ENCODE measurements around the gene NINJ2.
"Not testable (repeated sequence)": the region's sequence is repeated elsewhere in the genome, so short reads cannot be mapped to it uniquely, and the experiment has no call there.

Gene NINJ2

DNA sequence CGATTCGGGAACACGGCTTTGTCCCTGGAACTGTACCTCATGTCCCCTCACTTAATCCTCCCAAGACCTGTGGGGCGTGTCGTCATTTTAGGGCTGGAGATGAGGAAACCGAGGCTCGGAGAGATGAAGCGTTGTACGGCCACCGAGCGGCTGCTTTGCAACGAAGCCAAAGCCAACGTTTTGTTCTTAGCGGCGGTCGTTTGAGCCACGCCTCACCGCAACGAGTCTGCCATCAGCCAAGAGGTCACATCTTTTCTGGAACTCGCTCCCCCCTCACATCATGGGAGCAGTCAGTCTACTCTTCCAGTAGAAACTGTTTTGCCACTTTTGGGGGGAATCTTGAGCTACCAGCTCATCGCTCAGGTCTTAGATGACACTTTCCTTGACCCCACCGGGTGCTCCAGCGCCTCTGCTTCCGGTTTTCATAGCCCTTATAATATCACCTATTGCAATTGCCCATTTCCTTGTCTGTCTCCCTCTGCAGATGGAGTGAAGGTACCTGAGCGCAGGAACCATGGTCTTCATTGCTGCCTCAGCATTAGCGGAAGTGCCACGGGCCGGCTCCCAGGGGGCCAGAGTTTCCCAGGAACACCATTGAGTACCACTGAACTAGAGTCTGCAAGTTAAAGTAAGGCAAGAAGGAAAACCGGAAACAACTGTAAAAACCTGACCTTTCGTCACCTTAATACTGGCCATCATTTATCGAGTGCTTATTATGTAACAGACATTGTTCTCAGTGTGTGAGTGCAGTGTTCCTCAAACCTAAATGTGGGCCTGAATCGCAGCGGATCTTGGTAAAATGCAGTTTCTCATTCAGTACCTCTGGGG lies 19.6 kb downstream of the NINJ2 start:
- in situ Hi-C loops (cut with HindIII; ENCODE audit: low sequenced_read_pairs) = loop anchor here (10.0 kb wide), 1 partner anchor 49 kb away; no protein-coding TSS in a partner anchor

DNA sequence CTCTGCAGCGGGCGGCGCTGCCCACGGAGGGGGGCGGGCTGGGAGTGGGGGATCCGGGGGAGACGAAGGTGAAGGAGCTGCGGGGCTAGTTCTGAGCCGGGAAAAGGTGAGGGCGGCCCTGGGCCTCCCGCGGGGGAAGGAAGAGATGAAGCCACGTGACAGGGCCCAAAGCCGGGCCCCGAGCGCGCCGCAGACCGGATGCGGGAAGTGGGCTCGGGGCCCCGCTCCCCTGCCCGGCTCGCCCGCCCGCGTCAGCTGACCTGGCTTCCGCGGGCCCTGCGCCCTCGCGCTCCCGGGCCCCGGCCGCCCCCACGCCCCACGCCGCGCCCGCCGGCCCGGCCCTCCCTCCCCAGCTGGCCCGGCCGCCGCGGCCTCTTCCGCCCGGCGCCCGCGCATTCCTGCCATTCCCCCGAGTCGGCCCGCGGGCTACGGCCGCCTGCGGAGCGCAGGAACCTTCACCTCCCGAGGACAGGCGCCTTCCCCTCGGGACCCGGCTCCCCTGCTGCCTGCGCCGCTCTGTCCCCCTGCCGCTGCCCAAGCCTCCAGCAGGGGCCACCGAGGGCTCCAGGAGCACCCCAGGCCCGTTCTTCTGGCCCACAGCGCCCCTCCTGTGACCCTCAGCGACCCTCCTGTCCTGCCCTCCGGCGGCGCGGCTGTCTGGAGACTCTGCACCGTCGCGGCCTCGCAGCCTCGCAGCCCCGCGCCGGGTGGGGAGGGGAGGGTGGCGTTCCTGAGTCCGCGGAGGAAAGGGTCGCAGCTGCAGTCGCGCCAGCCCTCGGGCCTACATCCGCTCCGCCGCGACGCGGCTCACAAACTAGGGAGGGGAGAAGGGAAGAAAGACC lies 20.4 kb downstream of the NINJ2 start:
- in situ Hi-C loops (cut with HindIII; ENCODE audit: low sequenced_read_pairs) = loop anchor here (10.0 kb wide), 1 partner anchor 48 kb away; no protein-coding TSS in a partner anchor

DNA sequence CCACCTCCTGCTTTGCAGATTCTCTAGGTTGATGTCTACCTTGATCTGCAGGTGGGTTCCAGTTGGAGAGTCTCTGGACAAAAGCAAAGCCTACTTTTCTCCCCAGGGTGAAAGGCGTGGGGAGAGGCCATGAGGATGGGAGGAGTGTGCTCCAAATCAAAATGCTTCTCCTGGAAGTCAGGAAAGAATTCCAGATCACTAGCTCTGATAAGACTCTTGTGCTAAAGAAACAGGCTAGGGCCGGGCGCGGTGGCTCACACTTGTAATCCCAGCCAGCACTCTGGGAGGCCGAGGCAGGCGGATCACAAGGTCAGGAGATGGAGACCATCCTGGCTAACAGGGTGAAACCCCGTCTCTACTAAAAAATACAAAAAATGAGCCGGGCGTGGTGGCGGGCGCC lies 21.9 kb downstream of the NINJ2 start:
- in situ Hi-C loops (cut with HindIII; ENCODE audit: low sequenced_read_pairs) = loop anchor here (10.0 kb wide), 1 partner anchor 47 kb away; no protein-coding TSS in a partner anchor

DNA sequence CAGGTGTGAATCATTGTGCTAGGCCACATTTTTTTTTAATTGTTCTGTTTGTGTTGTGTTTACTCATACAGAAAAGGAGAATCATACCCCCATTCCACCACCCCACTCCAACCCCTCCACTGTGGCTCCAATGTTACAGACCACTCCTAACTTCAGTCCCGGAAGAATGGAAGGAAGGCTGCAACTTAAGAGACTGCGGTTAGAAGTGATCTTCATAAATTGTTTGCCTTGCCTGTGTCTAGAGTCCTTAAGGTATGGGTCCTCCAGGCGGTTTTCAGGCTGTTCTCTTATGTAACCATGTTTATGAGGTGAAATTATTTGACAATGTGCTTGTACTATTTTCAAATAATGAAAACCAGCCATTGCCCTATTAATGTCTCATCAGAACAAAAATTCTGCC lies 22.5 kb downstream of the NINJ2 start:
- in situ Hi-C loops (cut with HindIII; ENCODE audit: low sequenced_read_pairs) = loop anchor here (10.0 kb wide), 1 partner anchor 46 kb away; no protein-coding TSS in a partner anchor

DNA sequence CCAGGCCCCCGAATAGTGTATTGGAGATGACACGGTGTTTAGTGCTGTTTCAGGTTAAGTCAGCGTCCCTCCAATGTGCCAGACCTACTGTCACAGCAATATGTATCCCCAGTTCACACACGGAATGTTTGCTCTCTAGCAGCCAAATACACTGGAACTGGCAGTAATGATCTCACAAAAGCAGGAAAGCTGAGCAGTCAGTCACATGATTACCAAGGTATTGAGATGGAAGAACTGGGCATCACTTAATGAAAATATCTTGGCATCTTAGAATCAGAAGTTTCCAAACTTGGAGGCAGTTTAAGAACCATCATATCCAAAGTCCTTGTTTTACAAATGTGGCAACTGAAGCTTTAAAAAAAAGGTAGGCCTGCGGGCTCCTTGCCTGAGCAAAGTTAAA lies 23.3 kb downstream of the NINJ2 start:
- in situ Hi-C loops (cut with HindIII; ENCODE audit: low sequenced_read_pairs) = loop anchor here (10.0 kb wide), 1 partner anchor 45 kb away; no protein-coding TSS in a partner anchor

DNA sequence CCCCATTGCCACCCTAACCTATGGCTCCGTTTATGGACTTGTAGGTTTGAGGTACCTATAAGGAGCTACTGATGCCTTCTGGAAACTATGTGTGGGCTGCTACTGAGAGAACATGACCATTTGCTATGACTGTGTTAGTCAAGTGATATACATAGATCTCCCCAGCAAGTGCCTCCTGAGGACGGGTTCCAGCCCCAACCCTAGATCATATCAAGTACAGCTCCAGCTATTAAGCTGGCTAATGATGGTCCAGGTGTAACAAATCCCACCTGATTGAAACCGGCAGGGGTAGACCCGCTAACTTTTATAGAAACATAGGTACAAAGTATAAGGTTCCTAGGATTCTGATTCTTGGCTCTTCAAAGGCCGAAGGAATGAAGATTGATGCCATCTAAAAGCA lies 23.7 kb downstream of the NINJ2 start:
- in situ Hi-C loops (cut with HindIII; ENCODE audit: low sequenced_read_pairs) = no loop called here

DNA sequence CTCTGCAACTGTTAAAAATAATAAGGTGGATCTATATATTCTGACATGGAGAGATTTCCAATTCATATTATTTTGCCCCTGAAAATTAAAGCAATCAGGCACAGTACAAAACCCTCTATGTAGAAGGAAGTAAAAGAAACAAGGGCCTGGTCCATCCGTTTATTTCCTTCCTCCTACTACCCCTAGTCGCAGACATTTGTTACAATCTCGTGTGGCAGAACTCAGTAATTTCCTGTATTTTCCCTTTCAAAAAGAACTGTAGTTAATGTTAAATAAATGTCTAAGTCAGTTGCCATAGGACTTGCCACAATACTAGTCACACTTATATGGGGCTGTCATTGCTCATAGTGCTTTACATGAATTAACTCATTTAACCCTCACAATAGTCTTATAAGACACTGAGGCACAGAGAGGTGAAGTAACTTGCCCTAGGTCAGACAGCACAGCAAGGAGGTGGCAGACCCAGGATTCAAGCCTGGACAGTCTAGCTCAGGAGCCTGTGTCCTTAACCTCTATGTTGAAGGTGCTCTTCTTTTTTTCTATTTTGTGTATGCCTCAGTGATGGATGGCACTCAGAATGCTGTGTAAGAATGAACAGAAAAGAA lies 24.2 kb downstream of the NINJ2 start:
- in situ Hi-C loops (cut with HindIII; ENCODE audit: low sequenced_read_pairs) = no loop called here

DNA sequence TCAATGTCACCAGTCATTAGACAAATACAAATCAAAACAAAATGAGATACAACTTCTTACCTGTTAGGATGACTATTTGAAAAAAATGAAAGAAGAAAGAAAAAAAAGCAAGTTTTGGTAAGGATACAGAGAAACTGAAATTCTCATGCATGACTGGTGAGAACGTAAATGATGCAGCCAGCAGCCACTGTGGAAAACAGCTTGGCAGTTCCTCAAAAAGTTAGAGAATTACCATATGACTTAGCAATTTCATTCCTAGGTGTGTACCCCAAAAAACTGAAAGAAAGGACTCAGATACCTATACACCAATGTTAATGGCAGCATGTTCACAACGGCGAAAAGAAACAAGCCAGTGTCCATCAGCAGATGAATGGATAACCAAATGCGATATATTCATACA lies 26.6 kb downstream of the NINJ2 start:
- in situ Hi-C loops (cut with HindIII; ENCODE audit: low sequenced_read_pairs) = no loop called here

DNA sequence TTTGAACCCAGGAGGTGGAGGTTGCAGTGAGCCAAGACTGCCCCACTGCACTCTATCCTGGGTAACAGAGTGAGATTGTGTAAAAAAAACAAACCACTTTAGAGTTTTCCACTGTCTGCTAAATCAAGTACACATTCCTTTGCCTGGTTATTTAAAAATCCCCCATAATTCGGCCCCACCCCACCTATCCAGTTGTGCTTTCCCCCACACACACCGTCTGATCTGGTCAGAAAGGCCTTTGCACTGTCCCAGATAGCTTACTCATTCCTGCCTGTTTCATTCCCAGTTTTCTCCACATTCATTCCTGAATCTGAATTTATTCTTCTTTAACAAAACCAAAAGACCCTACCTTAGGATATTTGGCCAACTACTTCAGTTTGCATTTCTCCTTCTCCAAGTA lies 29.5 kb downstream of the NINJ2 start:
- in situ Hi-C loops (cut with HindIII; ENCODE audit: low sequenced_read_pairs) = no loop called here

DNA sequence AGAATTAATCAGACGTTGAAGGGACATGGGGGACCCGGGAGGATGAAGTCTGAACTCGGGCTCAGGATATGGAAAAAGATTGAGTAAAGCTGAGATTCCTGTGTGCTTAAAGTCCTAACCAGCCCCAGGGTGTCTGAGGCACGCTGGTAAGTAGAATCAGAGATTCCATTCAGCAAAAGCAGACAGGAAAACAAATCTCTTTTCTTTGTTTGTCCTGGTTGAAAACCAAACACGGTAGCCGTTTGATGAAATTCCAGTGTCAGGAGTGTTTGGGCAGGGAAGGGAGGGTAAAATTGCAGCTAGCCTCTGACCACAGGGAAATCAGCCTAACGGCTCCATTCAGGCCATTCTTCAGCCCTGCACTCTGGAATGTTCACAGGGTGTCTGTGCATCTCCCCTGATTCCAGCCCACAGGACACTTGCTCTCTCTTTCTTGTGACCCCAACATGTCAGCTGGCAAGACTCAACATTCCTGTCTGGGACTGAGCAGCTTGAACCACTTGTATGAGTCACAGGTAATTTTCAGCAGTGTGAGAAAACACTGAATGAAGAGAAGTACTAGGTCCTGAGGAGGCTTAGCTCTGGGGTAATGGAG lies 31.0 kb downstream of the NINJ2 start:
- in situ Hi-C loops (cut with HindIII; ENCODE audit: low sequenced_read_pairs) = no loop called here

DNA sequence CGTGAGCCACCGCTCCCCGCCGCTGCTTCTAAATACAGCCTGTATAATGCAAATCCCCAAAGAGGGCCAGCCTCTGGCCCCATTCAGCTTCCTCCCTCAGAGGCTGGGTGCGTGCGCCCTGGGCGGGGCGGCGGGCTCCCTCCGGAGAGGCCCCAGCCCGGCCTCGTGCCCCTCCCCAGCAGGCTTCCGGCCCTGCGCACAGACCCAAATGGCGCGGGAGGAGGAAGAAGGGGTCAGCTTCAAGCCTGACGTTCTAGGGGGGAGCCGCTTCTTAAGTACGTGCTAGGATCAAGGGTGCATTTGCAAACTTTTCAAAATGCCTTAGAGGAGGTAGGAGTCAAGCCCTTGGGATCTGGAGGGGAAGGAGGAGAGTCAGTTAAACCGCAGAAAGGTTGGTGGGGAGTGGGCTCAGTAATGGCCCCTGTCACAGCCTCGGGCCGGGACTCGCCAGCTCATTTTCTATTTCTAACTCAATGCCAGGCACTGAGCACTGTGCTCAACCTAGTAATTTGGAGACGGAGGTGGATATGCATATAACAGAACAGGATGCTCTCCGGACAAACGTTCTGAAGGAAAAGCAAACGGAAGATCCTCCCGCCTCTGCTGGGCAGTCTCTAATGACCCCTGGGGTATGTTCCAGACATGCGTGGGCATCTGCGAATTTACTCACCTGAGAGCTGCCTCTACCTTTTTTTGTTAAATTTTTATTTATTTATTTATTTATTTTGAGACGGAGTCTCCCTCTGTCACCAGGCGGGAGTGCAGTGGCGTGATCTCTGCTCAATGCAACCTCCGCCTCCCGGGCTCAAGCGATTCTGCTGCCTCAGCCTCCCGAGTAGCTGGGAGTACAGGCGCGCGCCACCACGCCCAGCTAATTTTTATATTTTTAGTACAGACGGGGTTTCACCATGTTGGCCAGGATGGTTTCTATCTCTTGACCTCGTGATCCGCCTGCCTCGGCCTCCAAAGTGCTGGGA lies 32.3 kb downstream of the NINJ2 start:
- in situ Hi-C loops (cut with HindIII; ENCODE audit: low sequenced_read_pairs) = no loop called here

DNA sequence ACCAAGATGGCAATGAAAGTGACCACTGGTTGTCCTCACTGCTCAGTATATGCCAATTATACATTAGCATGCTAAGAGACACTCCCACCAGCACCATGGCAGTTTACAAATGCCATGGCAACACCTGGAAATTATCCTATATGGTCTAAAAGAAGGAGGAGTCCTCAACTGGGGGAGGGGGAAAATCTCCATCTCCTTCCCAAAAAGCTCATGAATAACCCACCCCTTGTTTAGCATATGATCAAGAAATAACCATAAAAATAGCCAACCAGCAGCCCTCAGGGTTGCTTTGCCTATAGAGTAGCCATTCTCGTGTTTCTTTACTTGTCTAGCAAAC lies 34.5 kb downstream of the NINJ2 start:
- in situ Hi-C loops (cut with HindIII; ENCODE audit: low sequenced_read_pairs) = not testable (repeated sequence)

DNA sequence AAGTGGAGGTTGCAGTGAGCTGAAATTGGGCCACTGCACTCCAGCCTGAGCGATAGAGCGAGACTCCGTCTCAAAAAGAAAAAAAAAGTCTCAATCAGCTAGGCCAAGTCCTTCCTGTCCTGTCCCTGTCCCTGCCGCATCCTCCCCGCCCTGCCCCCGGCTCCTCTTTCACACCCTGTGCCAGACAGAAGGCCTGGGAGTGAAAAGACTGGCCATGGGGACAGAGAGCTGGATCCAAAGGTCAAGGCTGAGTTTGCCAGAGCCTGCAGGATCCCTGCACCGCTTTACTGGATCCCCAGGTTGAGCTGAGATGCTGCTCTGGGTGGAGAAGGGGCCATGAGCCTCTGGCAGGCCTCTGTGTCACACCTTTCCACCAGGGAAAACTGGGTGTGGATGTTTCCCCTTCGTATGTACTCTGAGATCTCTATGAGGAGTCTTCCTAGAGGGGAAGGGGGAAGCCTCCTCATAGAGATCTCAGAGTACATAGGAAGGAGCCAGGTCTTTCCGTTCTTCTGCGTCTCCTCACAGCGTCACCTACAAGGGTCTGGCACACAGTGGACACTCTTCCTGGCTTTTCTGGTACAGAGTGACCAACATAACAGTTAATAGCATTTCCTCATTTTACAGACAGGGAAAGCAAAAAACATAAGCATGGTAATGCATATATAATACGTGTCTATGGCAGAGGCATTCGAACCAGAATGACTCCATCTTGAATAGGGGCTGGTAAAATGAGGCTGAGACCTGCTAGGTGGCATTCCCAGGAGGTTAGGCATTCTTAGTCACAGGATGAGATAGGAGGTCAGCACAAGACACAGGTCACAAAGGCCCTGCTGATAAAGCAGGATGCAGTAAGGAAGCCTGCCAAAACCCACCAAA lies 35.1 kb downstream of the NINJ2 start:
- in situ Hi-C loops (cut with HindIII; ENCODE audit: low sequenced_read_pairs) = no loop called here

DNA sequence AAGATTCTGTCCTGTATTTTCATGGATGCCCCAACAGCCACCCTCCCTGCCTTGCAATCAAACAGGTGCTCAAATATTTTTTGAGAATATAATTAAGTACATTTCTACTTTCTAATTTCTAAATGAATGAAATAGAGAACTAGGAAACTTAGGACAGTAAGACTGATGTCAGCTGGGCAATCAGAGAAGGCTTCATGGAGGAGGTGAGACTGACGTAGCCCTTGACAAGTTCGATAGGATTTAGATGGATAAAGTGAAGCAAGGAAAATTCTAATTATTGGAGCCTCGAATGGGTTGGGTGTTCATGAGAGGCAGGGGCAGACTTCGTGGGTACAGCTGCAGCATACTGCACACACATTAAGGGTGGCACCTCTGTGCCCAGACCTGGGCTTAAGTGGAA lies 36.0 kb downstream of the NINJ2 start:
- in situ Hi-C loops (cut with HindIII; ENCODE audit: low sequenced_read_pairs) = no loop called here

DNA sequence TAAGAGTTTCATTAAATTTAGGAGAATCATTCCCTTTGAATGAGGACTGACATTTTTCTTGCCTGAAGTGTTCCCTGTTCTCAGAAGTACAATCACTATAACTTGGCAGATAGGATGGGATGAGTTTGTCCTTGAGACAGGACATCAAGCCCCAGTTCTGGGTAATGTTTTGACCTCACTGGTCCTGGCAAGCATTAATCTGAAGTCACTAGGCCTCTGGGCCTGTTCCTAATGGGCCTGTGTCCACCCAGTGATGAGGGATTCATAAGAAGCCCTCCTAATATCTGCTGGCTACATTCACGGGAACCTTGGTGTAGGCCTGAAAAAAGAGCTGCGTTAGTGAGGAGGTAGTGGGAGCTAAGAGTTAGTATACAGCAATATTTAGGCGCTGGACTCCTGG lies 37.2 kb downstream of the NINJ2 start:
- in situ Hi-C loops (cut with HindIII; ENCODE audit: low sequenced_read_pairs) = no loop called here

DNA sequence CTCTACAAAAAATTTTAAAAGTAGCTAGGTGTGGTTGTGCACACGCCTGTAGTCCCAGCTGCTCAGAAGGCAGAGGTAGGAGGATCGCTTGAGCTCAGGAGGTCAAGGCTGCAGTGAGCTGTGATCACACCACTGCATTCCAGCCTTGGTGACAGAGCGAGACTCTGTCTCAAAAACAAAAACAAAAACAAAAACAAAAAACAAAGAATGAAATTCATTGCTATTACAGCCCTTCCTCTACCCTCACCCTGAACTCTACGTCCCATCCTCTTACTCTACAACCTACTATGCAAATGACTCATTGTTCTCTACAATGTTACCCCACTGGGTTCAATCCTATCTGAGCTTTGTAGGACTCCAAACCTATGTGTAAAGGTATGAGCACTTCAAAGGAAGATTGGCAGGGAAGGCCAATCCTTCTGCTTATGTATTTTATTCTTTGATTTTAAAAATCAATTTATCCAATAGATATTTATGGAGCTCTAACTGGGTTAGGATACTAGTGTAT lies 39.3 kb downstream of the NINJ2 start:
- in situ Hi-C loops (cut with HindIII; ENCODE audit: low sequenced_read_pairs) = no loop called here

DNA sequence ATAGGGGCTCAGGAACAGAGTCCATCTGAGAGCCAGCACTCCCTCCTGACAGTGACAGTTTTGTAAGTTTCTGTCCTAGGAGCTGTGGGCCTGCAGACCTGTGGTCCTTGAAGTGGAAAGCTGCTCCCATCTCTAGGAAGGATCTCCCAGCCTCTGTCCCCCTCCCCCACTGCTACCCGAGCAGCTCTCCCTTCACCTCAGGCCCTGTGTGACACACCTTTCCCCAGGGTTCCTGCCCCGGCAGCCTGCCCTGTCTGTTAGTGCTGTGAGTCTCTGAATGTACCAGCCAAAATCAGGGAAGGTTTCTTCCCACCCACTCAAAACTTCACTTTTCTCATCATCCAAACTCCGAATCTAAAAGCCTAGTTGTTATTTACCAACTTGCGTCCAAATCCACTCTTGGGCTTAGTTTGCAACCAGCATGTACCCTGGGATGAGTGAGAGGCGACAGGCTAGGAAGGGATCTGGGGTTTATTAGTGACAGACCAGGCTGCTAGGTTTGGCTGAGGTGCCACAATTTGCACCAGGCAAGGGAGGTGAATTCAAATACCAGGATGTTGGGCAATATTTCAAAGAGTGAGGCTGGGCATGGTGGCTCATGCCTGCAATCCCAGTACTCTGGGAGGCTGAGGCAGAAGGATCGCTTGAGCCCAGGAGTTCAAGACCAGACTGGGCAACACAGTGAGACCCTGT lies 39.9 kb downstream of the NINJ2 start:
- in situ Hi-C loops (cut with HindIII; ENCODE audit: low sequenced_read_pairs) = no loop called here

DNA sequence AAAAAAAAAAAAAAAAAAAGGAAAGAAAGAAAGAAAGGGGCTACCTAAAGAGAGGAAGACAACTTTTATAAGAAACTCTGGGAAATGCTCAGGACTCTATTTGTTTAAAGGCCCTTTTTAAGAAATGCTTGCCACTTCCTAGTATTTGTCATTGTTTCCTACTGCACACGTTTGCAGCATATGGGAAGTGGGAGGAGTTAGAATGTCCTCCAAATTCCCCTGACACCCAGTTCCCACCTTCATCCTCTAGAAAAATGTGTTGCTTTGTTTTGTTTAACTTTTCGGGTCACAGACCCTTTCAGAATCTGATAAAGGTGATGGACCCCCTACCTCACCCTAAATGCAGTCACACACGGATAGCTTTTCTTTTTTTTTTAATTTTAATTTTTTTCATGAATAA lies 40.8 kb downstream of the NINJ2 start:
- in situ Hi-C loops (cut with HindIII; ENCODE audit: low sequenced_read_pairs) = no loop called here
